Keratinocyte (primary cell): ENCODE data around the gene P3H2.

Experiments
- CTCF ChIP-seq, 3 experiments: IDR thresholded peaks in 1 of 3; conservative IDR thresholded peaks in 1 of 3; optimal IDR thresholded peaks in 1 of 3; 2 replicates in 2 of 3; 3 replicates in 1 of 3; pipeline versions ENCODE3 to v1.5.1; 2011; ENCODE audit warnings: low read length in 3 of 3, mild to moderate bottlenecking in 3 of 3, moderate library complexity in 2 of 3, control low read depth in 1 of 3, inconsistent platforms in 1 of 3; ENCODE audit not compliant: insufficient read depth in 2 of 3; ENCODE audit errors: extremely low read depth in 1 of 3
- EZH2 ChIP-seq: IDR thresholded peaks from one replicate; pipeline ENCODE4 v1.6.1; 2012; ENCODE audit warnings: inconsistent platforms, mild to moderate bottlenecking, low read length, moderate library complexity

GRCh38 chr3:189909573-189909972 is 211.1 kb downstream of the P3H2 start:
- TF ChIP-seq CTCF (optimal IDR thresholded peaks at IDR 0.05 in 1 of 3, IDR thresholded peaks at IDR 0.05 in 1 of 3, conservative IDR thresholded peaks at IDR 0.05 in 1 of 3; ENCODE audit: extremely low read depth in 1 of 3, insufficient read depth in 2 of 3, low read length in 3 of 3) (no peak), EZH2 (no peak)
